Liver (tissue), 3 donors: ENCODE measurements around the gene ROPN1L.

Experiments used
- ATF3 ChIP-seq: IDR thresholded peaks from 2 replicates; pipeline ENCODE4 v1.6.1; 2016; ENCODE audit warnings: antibody characterized with exemption
- CTCF ChIP-seq: fragments of 150-350 bp; IDR thresholded peaks from 2 replicates; pipeline ENCODE4 v1.5.1; 2017; ENCODE audit warnings: improper control_type of control experiment, low read depth, low read length; ENCODE audit not compliant: missing input control
- EGR1 ChIP-seq, 2 donors: IDR thresholded peaks; 2 replicates each; pipeline ENCODE4 v1.6.1; 2016 to 2018; ENCODE audit warnings: antibody characterized with exemption in 2 of 2, low read depth in 2 of 2
- FOXA1 ChIP-seq: IDR thresholded peaks from 2 replicates; pipeline ENCODE4 v1.6.1; 2016; ENCODE audit warnings: antibody characterized with exemption
- HNF4A ChIP-seq, 2 donors: conservative IDR thresholded peaks; 2 replicates each; pipeline ENCODE4 v1.6.1; 2016; ENCODE audit warnings: antibody characterized with exemption in 2 of 2, mild to moderate bottlenecking in 2 of 2
- JUND ChIP-seq, 2 donors: IDR thresholded peaks; 2 replicates each; pipeline ENCODE4 v1.6.1; 2016; ENCODE audit warnings: antibody characterized with exemption in 2 of 2
- RAD21 ChIP-seq, 2 donors: IDR thresholded peaks; 2 replicates each; pipeline ENCODE4 v1.6.1; 2016; ENCODE audit warnings: antibody characterized with exemption in 2 of 2, mild to moderate bottlenecking in 2 of 2
- SP1 ChIP-seq: IDR thresholded peaks from 2 replicates; pipeline ENCODE4 v1.6.1; 2018; ENCODE audit warnings: antibody characterized with exemption, mild to moderate bottlenecking
- TAF1 ChIP-seq: conservative IDR thresholded peaks from 2 replicates; pipeline ENCODE4 v1.6.1; 2016; ENCODE audit warnings: antibody characterized with exemption, mild to moderate bottlenecking
- ZBTB33 ChIP-seq: IDR thresholded peaks from 2 replicates; pipeline ENCODE4 v1.6.1; 2016; ENCODE audit warnings: antibody characterized with exemption
- TF ChIP-seq, protein P1 (sequence below): IDR thresholded peaks from 2 replicates; pipeline ENCODE4 v1.6.1; 2016; ENCODE audit warnings: antibody characterized with exemption, mild to moderate bottlenecking
- TF ChIP-seq, protein P2 (sequence below): IDR thresholded peaks from 2 replicates; pipeline ENCODE4 v1.6.1; 2016; ENCODE audit warnings: antibody characterized with exemption
- donor health status: healthy.
- donor health status: healthy.

- no peak for TF ChIP-seq CTCF
- no peak for TF ChIP-seq RAD21 (IDR thresholded peaks at IDR 0.05)
- TF ChIP-seq, protein P1, sequence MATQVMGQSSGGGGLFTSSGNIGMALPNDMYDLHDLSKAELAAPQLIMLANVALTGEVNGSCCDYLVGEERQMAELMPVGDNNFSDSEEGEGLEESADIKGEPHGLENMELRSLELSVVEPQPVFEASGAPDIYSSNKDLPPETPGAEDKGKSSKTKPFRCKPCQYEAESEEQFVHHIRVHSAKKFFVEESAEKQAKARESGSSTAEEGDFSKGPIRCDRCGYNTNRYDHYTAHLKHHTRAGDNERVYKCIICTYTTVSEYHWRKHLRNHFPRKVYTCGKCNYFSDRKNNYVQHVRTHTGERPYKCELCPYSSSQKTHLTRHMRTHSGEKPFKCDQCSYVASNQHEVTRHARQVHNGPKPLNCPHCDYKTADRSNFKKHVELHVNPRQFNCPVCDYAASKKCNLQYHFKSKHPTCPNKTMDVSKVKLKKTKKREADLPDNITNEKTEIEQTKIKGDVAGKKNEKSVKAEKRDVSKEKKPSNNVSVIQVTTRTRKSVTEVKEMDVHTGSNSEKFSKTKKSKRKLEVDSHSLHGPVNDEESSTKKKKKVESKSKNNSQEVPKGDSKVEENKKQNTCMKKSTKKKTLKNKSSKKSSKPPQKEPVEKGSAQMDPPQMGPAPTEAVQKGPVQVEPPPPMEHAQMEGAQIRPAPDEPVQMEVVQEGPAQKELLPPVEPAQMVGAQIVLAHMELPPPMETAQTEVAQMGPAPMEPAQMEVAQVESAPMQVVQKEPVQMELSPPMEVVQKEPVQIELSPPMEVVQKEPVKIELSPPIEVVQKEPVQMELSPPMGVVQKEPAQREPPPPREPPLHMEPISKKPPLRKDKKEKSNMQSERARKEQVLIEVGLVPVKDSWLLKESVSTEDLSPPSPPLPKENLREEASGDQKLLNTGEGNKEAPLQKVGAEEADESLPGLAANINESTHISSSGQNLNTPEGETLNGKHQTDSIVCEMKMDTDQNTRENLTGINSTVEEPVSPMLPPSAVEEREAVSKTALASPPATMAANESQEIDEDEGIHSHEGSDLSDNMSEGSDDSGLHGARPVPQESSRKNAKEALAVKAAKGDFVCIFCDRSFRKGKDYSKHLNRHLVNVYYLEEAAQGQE, result no peak
- TF ChIP-seq EGR1 (IDR thresholded peaks at IDR 0.05; ENCODE audit: low read depth in 2 of 2), result no peak
- no peak for TF ChIP-seq TAF1
- TF ChIP-seq SP1, result no peak
- no peak for TF ChIP-seq ZBTB33
- TF ChIP-seq, protein P2, sequence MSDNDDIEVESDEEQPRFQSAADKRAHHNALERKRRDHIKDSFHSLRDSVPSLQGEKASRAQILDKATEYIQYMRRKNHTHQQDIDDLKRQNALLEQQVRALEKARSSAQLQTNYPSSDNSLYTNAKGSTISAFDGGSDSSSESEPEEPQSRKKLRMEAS, result no peak
- no peak for TF ChIP-seq JUND (IDR thresholded peaks at IDR 0.05)
- TF ChIP-seq ATF3, result no peak
- TF ChIP-seq HNF4A (conservative IDR thresholded peaks at IDR 0.05), result no peak
- TF ChIP-seq FOXA1, result no peak
Observed at GRCh38 chr5:10466446-10467073, 24.9 kb downstream of the ROPN1L start.
